CD4-positive, alpha-beta T cell (primary cell): Measurements from ENCODE around the gene LPP. TPM values are rescaled to one million over a fixed set of nuclear protein-coding genes. Genes with fewer than 3 reads are reported as not detected.
A peak's percentile ranks its signal among the peaks of the same experiment; 100 is the strongest.

Experiments used
- ATAC-seq: fragments of 200-7000 bp; cut with Tn5 transposase; one replicate; pipeline ENCODE4 v1.10.0; 2022; ENCODE audit warnings: mild to moderate bottlenecking; ENCODE audit not compliant: poor library complexity
- CTCF ChIA-PET: fragments of 350-600 bp; sonication (Branson Sonifier 250); formaldehyde crosslinking; loops from one replicate; lab custom pipeline; 2021; ENCODE audit warnings: antibody characterized with exemption, inconsistent platforms; lab: Charles Lee
- POLR2A ChIA-PET: fragments of 350-600 bp; sonication (Branson Sonifier 250); formaldehyde crosslinking; loops from one replicate; lab custom pipeline; 2021; ENCODE audit warnings: antibody characterized with exemption, inconsistent platforms; lab: Charles Lee
- DNase-seq, 14 experiments: peaks; one replicate each; pipeline ENCODE4 v3.0.0-alpha.2; 2013 to 2020; ENCODE audit warnings: mixed read lengths in 2 of 14
- H3K27ac ChIP-seq, 2 donors: one replicate each; pipeline versions ENCODE4 v1.5.1 to v1.7.0; 2013; ENCODE audit warnings: low read length in 2 of 2, low read depth in 1 of 2, mild to moderate bottlenecking in 1 of 2
- H3K27me3 ChIP-seq, 2 experiments: 1 replicate in 1 of 2; 2 replicates in 1 of 2; pipeline versions ENCODE4 v1.6.1 to v1.7.0; 2013; ENCODE audit warnings: low read length in 2 of 2, control low read depth in 1 of 2, mild to moderate bottlenecking in 1 of 2, moderate library complexity in 1 of 2; ENCODE audit not compliant: insufficient read depth in 2 of 2, control insufficient read depth in 1 of 2
- H3K36me3 ChIP-seq: one replicate; pipeline ENCODE4 v1.6.1; 2013; ENCODE audit warnings: low read length, control low read depth; ENCODE audit not compliant: insufficient read depth
- H3K4me1 ChIP-seq: one replicate; pipeline ENCODE4 v1.6.1; 2013; ENCODE audit warnings: low read length, control low read depth; ENCODE audit not compliant: insufficient read depth
- H3K4me3 ChIP-seq: one replicate; pipeline ENCODE4 v1.5.1; 2013; ENCODE audit warnings: mild to moderate bottlenecking, low read length, moderate library complexity
- H3K9me3 ChIP-seq, 2 experiments: 1 replicate in 1 of 2; 2 replicates in 1 of 2; pipeline versions ENCODE4 v1.6.1 to v1.7.0; 2013; ENCODE audit warnings: low read length in 2 of 2, mild to moderate bottlenecking in 2 of 2, control low read depth in 1 of 2, moderate library complexity in 1 of 2; ENCODE audit not compliant: control insufficient read depth in 1 of 2, insufficient read depth in 1 of 2
- H3K27ac Mint-ChIP-seq: one replicate; pipeline ENCODE4 v1.8.0; 2020; ENCODE audit warnings: mixed read lengths
- H3K27me3 Mint-ChIP-seq: one replicate; pipeline ENCODE4 v1.8.0; 2021; ENCODE audit warnings: mixed read lengths
- H3K36me3 Mint-ChIP-seq: one replicate; pipeline ENCODE4 v1.8.0; 2021; ENCODE audit warnings: low read depth, mixed read lengths
- H3K4me1 Mint-ChIP-seq: one replicate; pipeline ENCODE4 v1.8.0; 2021; ENCODE audit warnings: low read depth, mixed read lengths
- H3K4me3 Mint-ChIP-seq: one replicate; pipeline ENCODE4 v1.8.0; 2020; ENCODE audit warnings: mild to moderate bottlenecking, mixed read lengths
- H3K9me3 Mint-ChIP-seq: one replicate; pipeline ENCODE4 v1.8.0; 2020; ENCODE audit warnings: mixed read lengths
- CTCF ChIP-seq: fragments of 200-600 bp; IDR thresholded peaks from one replicate; pipeline ENCODE4 v1.8.0; 2022; ENCODE audit warnings: antibody characterized with exemption, mild to moderate bottlenecking
- intact Hi-C, 2 experiments: fragments of 100-400 bp; cut with DNase I in 1 of 2; cut with micrococcal nuclease in 1 of 2; formaldehyde crosslinking; loops; one replicate each; pipeline versions ENCODE4 v1.15.1 to v1.9.0; 2023 to 2025; cut with DNase I, micrococcal nuclease
- total RNA-seq, 174 experiments: library from RNA in 2 of 174; stranded (reverse) in 2 of 174; gene quantifications; one replicate each; pipeline ENCODE4 v1.2.3 and lab custom pipeline; 2021 to 2026

Gene LPP
- total RNA-seq, 2 experiments from 2014 or later = 45.6 to 45.9 TPM

GRCh38 chr3:188435266-188435665 lies 281.3 kb downstream of the LPP start:
- H3K4me3 Mint-ChIP-seq = no peak overlapping the region
- POLR2A ChIA-PET = interaction anchor here (0.6 kb wide), 2 partner anchors 21 to 27 kb away, joined by 3 read pairs; no protein-coding TSS in a partner anchor
- CTCF ChIA-PET = no interaction called here

GRCh38 chr3:188437926-188438325 lies 284.0 kb downstream of the LPP start:
- Mint-ChIP-seq H3K36me3 (peaks cover 8% of the 10 kb centered on the region), H3K27ac (no peak overlapping the region), H3K27me3 (no peaks in the 10 kb centered on the region), H3K4me1 (peaks cover 45% of the 10 kb centered on the region), H3K9me3 (no peaks in the 10 kb centered on the region), H3K4me3 (no peak overlapping the region)
- intact Hi-C loops = no loop called here
- Histone ChIP-seq H3K27ac (no peak overlapping the region), H3K4me1 (peaks cover 9% of the 10 kb centered on the region), H3K9me3 (no peaks in the 10 kb centered on the region), H3K4me3 (no peak overlapping the region), H3K27me3 (no peaks in the 10 kb centered on the region), H3K36me3 (peaks cover 3% of the 10 kb centered on the region)
- DNase-seq (peak in 2 of 14 experiments; percentile 15 to 28), ATAC-seq (no peak)
- TF ChIP-seq CTCF = no peak
- ChIA-PET CTCF (interaction anchor here (1.7 kb wide), 1 partner anchor 697 kb away, joined by 6 read pairs; no protein-coding TSS in a partner anchor), POLR2A (no interaction called here)

More at GRCh38 chr3:188435266-188435665, 281.3 kb downstream of the LPP start:
- H3K4me1 Mint-ChIP-seq = peaks cover 53% of the 10 kb centered on the region
- Histone ChIP-seq H3K4me3 (no peak overlapping the region), H3K27me3 (no peaks in the 10 kb centered on the region), H3K27ac (no peak overlapping the region), H3K36me3 (peaks cover 3% of the 10 kb centered on the region), H3K4me1 (peaks cover 12% of the 10 kb centered on the region), H3K9me3 (no peaks in the 10 kb centered on the region)
- H3K36me3 Mint-ChIP-seq = no peaks in the 10 kb centered on the region
- ATAC-seq (no peak), DNase-seq (no peak)
- no peak overlapping the region for H3K27ac Mint-ChIP-seq
- H3K9me3 Mint-ChIP-seq = no peaks in the 10 kb centered on the region
- H3K27me3 Mint-ChIP-seq = no peaks in the 10 kb centered on the region
- TF ChIP-seq CTCF = no peak
- intact Hi-C loops = no loop called here

GRCh38 chr3:188439080-188439479 lies 285.1 kb downstream of the LPP start:
- Mint-ChIP-seq H3K27ac (peak overlapping the region; percentile 12), H3K27me3 (no peaks in the 10 kb centered on the region), H3K4me3 (peak overlapping the region; percentile 30), H3K9me3 (no peaks in the 10 kb centered on the region), H3K36me3 (peaks cover 18% of the 10 kb centered on the region), H3K4me1 (peaks cover 38% of the 10 kb centered on the region)
- ATAC-seq (peak; percentile 80), DNase-seq (peak in 6 of 14 experiments; percentile 5 to 80 (median 51))
- H3K27me3 ChIP-seq = no peaks in the 10 kb centered on the region
- no peak for TF ChIP-seq CTCF
- POLR2A ChIA-PET = interaction anchor here (0.6 kb wide), 1 partner anchor 11 kb away, joined by 3 read pairs; no protein-coding TSS in a partner anchor
- H3K4me1 ChIP-seq = peaks cover 9% of the 10 kb centered on the region
- H3K27ac ChIP-seq = peak overlapping the region in 1 of 2 donors; percentile 61
- H3K36me3 ChIP-seq = peaks cover 3% of the 10 kb centered on the region
- CTCF ChIA-PET = interaction anchor here (1.7 kb wide), 1 partner anchor 699 kb away, joined by 6 read pairs; no protein-coding TSS in a partner anchor
- H3K4me3 ChIP-seq = peak overlapping the region; percentile 6
- no peaks in the 10 kb centered on the region for H3K9me3 ChIP-seq
- intact Hi-C loops = no loop called here
